ENCODE measurements around the gene LRRK1.

Gene LRRK1

DNA sequence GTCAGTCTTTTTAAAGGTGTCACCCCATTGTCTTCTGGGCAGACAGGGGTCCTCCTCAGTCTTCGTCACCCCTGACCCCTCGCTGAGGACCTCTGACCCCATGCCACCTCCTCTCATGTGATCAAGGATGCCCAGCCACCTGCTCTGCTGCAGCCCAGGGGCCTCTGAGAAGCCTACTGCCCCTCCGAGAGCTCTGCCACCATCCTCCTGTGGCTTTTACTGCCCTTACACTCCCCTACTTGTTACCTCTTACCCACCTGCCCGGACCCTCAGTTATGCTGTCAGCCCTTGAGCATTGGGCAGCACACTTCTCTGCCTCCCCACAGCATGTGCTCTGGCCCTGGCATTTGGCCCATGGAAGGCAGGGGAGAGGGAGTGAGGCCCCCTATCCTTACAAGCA lies 123.2 kb downstream of the LRRK1 start:
- DNase-seq (ENCODE audit: low read depth in 2 of 2) = no peak

DNA sequence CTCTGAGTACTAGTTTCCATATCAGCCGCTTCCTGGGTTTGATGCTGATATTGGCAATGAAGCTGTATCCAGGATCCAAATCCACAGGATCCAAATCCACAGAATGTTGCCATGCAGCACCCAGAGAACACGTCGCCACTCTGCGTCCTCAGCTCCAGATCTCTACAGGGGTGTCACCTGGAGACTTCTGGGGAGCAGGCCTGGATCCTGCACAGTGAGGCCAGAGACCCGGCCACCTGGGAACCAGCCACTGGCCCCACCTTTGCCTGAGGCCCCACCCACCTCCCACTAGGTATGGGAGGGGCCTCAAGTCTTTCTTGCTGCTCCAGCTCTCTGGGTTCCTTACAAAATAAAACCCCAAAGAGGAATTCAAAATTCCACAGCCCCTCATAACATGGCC lies 123.9 kb downstream of the LRRK1 start:
- no peak for DNase-seq (ENCODE audit: low read depth in 2 of 2)

DNA sequence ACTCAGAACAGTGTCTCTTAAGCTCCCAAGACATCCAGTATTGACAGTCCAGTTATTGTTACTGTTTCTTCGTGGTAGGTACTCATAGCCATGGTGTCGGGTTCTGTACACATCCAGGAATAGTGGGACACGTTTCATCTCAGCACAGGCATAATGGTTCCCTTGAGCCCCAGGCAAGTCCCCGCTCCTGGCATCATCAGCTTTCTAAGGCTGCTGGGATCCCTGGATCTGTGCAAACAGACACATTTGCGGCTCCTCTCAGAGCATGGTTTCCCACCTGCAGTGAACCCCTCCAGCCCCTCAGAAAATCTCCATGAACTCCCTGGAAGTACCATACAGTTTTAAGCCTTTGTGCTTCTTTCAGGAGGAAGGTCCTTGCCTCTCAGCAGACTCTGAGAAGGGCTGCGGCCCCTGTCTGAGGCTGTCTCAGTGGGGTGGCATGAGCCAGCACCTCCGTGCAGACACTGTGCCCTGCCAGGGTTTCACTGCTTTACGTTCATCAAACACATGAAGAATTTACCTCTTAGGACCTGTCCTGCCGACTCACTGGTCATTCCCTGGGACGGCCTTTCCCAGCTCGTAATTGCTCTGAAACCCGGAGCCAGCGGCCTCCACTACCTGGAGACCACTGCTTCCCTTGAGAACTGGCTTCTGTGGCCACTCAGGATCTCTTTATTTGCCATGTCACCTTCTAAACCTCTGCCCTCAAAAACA lies 124.9 kb downstream of the LRRK1 start:
- DNase-seq (ENCODE audit: low read depth in 2 of 2) = no peak

DNA sequence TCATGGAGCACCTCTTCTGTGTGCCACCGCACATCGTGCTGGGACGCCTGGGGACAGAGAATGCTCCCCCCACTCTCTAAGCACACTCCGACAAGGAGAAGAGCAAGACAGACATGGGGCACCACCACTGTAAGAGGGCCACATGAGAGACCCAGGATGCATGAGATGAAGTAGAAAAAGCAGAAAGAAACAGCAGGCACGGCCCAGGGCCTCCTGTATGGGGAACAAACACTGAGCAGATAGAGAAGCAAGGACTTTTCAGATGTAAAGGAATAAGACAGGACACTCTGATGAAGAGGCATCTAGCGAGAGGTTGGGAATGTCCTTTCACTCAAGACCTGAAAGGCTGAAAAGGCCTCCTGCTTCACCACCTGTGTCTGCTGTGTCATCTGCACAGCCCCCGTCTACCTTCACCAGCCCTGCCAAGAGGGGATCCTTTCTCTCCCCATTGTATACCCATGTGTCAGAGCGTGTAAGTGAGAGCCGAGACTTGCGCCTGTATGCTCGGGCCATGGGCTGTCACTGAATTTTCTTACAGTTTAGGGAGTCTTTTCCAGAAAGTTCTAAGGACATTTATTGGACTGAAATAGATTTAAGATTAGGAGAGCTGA lies 125.6 kb downstream of the LRRK1 start:
- no peak for DNase-seq (ENCODE audit: low read depth in 2 of 2)

DNA sequence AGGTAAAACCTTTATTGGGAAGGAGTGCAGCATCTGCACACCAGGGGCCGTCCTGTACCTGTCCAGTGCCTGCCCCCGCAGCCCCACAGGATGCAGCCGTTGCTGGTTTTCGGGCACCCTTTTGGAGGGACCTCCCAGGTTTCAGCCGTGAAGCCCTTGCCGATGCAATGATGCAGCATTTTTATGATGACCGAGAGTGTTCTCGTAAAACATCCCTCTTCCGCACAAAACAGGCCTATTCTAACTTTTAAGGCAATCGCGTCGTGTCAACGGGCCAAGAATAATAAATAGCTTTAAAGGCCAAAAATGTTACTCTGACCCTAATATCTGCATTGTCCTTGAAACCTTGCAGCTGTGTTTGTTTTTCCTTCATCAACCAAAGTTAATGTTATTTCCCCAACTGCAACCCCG lies 126.1 kb downstream of the LRRK1 start:
- DNase-seq (ENCODE audit: low read depth in 2 of 2) = no peak

DNA sequence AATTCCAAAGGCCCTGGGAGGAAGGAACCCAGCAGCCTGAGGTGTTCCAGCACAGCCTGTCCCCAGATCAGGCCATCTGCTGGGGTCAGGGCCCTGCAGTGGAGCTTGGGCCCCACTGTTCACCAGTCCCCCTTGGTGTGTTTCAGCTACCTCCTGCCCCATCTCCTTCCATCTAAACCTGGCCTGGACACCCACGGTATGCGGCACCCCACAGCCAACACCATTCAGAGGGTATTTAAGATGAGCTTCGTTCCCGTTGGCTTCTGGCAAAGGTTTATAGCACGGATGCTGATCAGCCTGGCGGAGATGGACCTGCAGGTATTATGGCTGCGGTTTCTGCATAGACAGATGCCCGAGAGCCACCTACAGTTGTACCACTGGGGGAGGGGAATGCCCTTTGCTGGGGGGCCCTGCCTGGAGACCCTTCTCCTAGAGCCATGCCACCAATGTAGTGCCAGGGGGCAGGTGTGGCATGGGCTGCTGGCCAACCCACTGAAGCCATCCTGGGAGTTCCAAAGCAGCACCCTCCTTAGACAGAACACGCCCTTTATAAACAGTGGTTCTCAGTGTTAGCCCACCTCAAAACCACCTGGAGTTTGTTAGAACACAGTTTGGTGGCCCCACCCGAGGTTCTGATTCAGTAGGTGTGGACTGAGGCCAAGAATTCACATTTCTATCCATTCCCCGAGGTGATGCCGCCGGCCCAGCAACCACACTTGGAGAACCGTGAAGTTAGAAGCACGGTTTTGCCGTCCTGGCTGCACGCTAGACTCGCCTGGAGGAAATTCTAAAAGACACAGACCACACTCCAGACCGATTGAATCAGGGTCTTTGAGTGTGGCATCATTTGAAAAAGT lies 126.9 kb downstream of the LRRK1 start:
- no peak for DNase-seq (ENCODE audit: low read depth in 2 of 2)

DNA sequence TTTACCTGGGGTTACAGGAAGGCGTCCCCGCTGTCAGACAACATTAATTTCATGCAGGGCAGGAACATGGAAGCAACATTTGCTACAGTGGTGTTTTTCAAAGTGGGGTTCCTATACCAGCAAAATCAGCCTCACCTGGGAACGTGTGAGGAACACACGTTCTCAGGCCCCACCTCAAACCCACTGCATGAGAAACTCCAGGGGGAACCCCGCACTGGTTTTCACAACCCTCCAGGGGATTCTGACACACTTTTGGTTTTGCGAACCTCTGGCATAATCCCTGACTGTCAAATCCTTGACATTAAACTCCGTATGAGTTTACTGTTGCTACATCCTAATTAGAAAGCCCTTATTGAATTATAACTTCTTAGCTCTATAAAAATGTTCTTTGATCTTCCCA lies 127.7 kb downstream of the LRRK1 start:
- DNase-seq (ENCODE audit: low read depth in 2 of 2) = no peak

DNA sequence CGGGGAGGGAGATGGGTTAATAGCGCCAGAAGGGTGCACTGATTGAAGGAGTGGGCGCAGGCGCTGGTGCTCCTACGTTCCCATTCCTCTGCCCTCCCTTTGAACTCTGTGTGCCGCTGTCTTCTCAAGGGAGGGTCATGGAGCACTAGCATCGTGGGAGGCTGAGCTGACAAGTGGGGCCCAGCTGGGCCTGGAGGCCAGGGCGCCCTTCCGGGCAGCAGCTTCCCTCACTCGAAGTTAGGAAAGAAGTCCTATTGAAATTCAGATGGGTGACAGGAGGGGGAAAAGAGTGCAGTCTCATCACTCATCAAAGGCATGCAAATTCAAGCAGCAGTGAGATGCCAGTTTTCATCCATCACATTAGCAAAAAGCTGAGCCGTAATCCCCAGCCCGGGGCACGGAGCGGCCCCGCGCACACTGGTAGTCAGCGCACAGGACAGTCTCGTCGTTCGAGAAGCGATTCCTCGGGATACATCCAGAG lies 128.2 kb downstream of the LRRK1 start:
- no peak for DNase-seq (ENCODE audit: low read depth in 2 of 2)

DNA sequence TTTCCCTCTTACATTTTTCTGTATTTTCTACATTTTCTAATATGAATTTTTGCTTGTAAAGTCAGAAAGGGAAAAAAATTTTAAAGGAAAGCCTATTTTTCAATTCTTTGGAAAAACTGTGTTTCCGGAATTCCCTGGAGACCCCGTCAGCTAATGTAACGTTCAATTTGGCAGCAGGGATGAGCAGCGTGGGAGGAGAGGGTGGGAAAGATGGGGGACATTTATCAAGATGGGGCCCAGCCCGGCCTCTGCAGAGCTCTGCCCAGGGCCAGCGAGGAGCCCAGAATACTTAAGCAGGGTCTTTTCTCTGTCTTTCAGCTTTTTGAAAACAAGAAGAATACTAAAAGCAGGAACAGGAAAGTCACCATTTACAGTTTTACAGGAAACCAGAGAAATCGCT lies 129.0 kb downstream of the LRRK1 start:
- no peak for DNase-seq (ENCODE audit: low read depth in 2 of 2)

DNA sequence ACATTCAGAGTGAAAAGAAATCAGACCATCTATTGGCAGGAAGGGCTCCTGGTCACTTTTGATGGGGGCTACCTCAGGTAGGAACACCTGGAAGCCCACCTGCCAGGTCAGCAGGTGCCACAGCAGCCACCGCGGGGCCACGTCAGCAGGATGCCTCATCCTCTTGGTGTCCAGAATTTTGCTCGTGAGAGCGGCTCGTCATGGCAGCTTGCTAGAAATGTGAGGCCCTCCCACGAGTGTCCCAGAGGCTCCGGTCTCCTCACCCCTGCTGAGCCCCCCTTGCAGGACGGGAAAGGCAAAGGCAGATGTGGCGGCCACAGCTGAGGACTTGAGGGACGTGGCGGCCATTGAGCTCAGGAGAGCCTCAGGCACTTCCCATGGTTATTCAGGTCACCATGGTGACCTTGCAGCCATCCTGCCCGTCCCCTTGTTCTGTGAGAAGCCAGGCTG lies 129.4 kb downstream of the LRRK1 start:
- no peak for DNase-seq (ENCODE audit: low read depth in 2 of 2)

DNA sequence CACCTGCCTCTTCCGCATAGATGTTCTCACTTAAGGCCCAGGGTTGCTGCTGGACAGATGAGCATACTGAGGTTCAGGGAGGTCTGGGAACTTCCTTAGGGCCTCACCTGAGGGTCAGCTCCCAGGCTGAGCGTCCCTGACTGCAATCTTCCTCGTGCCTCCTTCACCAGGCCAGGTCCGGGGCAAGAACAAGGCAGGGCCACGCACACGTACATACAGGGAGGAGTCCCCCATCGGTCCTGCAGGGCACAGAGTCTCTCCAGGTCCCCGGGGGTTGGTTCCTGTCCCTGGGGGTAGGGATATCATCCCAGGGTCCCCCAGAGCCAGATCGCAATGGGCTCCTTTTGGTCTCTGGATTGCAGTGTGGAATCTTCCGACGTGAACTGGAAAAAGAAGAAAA lies 130.1 kb downstream of the LRRK1 start:
- no peak for DNase-seq (ENCODE audit: low read depth in 2 of 2)

DNA sequence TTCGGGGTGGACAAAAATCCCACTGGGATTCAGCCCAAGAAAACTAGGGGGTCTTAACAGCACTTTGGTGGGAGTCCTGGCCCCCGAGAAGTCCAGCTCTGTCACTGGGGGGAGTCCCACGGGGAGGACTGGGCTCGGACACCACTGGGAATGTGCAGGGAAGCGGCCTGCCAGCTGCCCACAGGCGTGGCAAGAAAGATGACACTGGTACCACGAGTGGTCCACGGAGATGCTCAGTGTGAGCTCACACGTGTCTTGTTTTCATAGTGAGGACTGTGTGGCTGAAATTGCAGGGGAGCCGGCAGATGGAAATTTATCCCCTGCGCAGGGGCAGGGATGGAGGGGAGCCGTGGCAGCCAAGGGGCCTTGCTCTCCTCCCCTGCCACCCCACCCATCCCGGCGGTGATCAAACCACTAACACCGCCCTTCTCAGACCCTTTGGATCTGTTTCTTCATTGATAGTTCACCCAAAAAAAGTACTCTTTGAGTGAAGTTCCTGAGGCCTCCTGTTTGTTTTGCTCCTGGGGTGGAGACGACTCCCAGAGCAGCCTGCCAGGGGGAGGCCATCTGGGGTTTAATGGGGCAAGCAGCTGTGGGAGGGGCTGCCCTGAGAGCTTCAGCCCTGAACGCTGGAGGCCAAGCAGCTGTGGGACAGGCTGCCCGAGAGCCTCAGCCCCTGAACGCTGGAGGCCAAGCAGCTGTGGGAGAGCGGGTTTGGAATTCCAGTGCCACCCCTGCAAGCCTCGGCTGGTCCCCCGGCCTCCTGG lies 130.9 kb downstream of the LRRK1 start:
- no peak for DNase-seq (ENCODE audit: low read depth in 2 of 2)

DNA sequence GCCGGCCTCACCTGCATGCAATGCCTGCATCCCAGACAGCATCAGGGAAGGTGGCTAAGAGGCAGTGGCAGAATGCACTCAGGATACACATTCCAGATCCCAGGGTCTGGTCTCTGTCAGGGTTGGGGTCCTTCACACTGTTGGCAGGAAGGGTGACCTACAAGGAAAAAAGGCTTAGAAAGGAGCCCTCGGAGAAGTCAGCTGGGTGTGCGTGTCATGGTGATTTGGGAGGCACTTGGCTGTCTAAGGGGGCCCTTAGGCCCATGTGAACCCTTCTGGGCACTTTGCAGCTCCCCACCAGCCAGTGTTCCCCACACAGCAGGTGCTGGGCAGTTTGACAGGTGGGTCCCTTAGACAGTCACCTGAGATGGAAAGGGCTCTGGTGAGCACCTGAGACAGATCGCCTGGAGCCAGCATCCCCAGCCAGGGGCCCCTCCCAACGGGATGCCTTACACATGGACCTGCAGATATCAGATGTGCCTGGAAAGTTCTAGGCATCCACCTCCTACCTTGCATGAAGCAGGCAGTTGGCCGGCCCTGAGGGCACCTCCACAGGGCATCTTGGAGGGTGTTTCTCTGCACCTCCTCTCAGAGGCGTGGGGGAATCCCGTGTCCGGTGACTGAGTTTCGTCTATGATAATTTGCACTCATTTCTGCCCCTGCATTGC lies 131.6 kb downstream of the LRRK1 start:
- DNase-seq (ENCODE audit: low read depth in 2 of 2) = no peak

DNA sequence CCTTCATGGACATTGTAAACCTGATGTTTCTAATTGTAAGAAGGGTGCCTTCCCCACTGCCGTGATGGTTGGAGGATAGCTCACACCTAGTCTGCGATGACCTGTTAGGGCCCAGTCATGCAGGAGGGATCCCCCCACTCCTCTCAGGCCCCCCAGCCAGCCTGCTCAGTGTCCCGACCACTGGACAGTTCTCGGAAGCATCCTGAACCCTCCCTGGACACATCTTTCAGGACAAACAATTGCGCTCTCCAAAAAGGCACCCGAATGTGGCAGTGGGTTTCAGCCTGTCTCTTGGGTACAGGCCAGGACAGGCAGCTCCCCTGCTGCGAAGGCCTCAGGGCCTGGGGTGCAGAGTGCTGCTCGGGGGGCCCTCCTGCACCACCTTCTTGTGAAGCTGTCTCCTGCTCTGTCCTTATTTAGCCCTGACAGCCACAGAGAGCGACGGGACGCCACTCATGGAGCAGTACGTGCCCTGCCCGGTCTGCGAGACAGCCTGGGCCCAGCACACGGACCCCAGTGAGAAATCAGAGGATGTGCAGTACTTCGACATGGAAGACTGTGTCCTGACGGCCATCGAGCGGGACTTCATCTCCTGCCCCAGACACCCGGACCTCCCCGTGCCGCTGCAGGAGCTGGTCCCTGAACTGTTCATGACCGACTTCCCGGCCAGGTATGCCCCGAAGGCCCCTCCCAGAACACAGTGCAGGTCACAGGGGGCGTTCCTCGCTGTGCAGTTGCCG lies 132.3 kb downstream of the LRRK1 start:
- no peak for DNase-seq (ENCODE audit: low read depth in 2 of 2)

DNA sequence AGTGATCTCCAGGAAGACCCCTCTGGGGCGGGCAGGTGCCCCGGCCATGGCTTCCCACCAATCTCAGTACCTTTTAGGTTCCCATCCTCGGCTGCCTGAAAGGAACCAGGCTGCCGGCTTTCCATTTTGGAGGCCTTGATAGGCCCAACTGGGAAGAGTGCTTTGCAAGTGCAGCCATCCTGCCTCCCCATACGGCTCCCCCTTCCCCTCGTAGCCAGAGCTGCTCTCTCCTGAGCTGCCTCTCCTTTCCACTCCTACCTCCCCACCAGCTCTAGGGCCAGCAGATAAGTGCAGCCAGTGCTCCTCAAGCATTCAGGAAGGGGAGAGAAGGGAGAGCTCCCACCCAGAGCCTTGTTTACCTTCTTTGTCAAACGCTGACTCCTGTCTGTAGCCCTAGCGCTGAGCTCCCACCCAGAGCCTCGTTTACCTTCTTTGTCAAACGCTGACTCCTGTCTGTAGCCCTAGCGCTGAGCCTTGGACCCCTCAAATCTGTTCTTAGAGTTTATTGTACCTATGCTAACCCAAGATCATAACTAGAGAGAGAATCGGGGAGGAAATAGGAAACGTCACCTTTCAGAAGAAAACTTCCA lies 133.0 kb downstream of the LRRK1 start:
- DNase-seq (ENCODE audit: low read depth in 2 of 2) = no peak

DNA sequence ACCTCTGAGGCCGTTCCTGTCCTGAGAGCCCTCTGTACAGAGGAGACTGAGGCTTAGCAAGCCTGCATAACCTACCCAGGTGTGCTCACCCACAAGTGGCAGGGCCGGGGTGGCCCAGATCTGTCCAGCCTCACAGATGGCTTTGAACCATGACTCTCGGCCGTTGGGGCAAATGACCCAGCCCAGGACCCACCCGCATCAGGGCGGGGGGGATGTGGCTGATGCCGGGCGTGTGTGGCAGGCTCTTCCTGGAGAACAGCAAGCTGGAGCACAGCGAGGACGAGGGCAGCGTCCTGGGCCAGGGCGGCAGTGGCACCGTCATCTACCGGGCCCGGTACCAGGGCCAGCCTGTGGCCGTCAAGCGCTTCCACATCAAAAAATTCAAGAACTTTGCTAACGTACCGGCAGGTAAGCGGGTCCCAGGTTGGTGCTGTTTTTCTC lies 133.5 kb downstream of the LRRK1 start:
- no peak for DNase-seq (ENCODE audit: low read depth in 2 of 2)

DNA sequence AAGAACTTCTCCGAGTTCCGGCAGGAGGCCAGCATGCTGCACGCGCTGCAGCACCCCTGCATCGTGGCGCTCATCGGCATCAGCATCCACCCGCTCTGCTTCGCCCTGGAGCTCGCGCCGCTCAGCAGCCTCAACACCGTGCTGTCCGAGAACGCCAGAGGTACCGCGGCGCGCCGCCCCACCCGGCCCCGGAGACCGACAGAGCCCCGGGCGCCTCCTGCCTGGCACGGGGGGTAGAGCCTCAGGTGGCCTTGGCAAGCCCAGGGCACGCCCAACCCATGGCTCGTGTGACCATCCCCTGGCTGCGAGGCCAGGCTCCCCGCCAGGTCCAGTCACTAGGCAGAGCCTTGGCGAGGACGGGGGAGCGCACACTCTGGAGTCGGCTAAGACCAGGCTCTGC lies 134.1 kb downstream of the LRRK1 start:
- DNase-seq (ENCODE audit: low read depth in 2 of 2) = no peak

DNA sequence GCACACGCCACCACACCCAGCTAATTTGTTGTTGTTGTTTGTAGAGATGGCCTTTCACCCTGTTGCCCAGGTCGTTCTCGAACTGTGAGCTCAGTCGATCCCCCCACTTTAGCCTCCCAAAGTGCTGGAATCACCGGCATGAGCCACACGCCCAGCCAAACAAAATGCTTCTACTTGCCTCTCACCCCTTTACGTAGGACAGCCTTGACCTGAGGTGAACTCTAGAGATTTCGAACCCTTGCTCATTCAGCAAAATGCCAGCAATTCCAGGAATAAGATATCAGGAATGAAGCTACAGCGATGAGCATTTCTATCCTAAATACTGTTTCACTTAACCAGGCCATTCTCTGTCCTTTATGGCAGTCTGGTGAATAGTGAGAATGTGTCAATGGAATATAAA lies 135.0 kb downstream of the LRRK1 start:
- DNase-seq (ENCODE audit: low read depth in 2 of 2) = no peak

DNA sequence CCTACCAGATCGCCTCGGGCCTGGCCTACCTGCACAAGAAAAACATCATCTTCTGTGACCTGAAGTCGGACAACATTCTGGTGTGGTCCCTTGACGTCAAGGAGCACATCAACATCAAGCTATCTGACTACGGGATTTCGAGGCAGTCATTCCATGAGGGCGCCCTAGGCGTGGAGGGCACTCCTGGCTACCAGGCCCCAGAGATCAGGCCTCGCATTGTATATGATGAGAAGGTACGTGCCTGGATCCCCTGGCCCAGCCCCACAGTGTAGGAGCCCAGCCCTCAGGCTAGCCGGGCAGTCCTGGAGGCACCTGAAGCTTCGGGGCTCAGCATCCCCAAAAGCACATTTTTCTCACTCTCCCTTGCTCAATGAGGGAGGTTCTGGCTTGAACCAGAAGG lies 135.8 kb downstream of the LRRK1 start:
- no peak for DNase-seq (ENCODE audit: low read depth in 2 of 2)

DNA sequence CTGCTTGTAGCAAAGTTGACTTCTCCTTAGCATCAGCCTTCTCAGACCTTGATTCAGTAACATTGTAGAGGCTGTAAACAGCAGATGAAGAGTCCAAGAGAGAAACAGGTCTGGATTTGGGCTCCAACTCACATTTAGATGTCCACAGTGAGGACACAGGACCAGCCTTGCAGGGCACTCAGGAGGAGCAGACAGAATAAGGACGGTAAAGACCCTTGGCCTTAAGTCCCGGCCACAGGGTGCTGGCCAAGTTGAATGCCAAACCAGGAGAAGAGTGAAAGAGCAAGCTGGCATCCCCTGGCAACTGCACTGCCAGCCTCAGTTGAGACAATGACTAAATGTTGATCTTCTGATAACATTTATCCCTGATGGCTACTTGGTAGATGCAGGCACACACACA lies 136.3 kb downstream of the LRRK1 start:
- no peak for DNase-seq (ENCODE audit: low read depth in 2 of 2)

Measured in stimulated activated CD8-positive, alpha-beta memory T cell treated with anti-CD3 and anti-CD28 coated beads, Interleukin-15, amount 100 ng/mL, for 4 hours (primary cell).